Measurements from ENCODE around the gene ZNF620. TPM values are rescaled to one million over a fixed set of nuclear protein-coding genes. Genes with fewer than 3 reads are reported as not detected.
"Not testable (repeated sequence)": the region's sequence is repeated elsewhere in the genome, so short reads cannot be mapped to it uniquely, and the experiment has no call there.

The ZNF620 gene
- total RNA-seq, 1 experiment from 2014 or later, result 3.1 TPM

GRCh38 chr3:40532252-40532651, 26.4 kb downstream of the ZNF620 start:
- no peaks in the 10 kb centered on the region for H3K27me3 ChIP-seq (ENCODE audit: low read length)
- H3K9me3 ChIP-seq (ENCODE audit: low read length), result peaks cover 3% of the 10 kb centered on the region; the same call in 1 of the 2 replicates
- no peaks in the 10 kb centered on the region for H4K20me1 ChIP-seq (ENCODE audit: insufficient read depth, low read depth, low read length)
- DNase-seq, result no peak
- H3K4me1 ChIP-seq (ENCODE audit: low read length), result no peaks in the 10 kb centered on the region
- no peaks in the 10 kb centered on the region for H3K79me2 ChIP-seq (ENCODE audit: low read length)
- peaks cover 65% of the 10 kb centered on the region for H3K36me3 ChIP-seq (ENCODE audit: insufficient read depth, low read length)
- H2AFZ ChIP-seq (ENCODE audit: low read length), result no peak overlapping the region
- H3K4me2 ChIP-seq (ENCODE audit: low read depth, low read length, poor library complexity, severe bottlenecking), result no peak overlapping the region
- H3K9ac ChIP-seq (ENCODE audit: low read length), result no peak overlapping the region
- no peak overlapping the region for H3K27ac ChIP-seq (ENCODE audit: low read length)
- no peak overlapping the region for H3K4me3 ChIP-seq (ENCODE audit: low read length)
- no peaks in the 10 kb centered on the region for H3K9me2 ChIP-seq (replicated peaks; ENCODE audit: insufficient read depth, low read length)

DNA sequence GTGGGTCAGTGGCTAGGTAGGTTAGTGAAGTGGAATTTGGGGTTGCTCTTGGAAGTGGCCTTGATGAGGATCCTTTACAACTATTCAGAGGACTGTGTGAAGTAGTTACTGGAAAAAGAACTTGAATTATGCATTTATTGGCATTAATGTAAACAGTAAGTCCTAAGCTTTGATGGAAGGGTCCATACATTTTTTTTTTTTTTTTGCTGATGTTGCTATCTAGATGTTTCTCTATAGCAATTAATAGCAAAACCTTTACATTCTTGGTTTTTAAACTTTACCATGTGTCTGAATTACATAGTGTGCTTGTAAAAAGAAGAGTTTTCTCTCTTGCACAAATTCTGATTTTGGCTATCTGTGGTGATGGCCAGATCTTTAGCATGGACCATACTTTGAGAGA, 28.4 kb downstream of the ZNF620 start:
- Histone ChIP-seq H3K4me2 (ENCODE audit: low read depth, low read length, poor library complexity, severe bottlenecking) (no peak overlapping the region), H3K9me3 (ENCODE audit: low read length) (peaks cover 3% of the 10 kb centered on the region; the same call in 1 of the 2 replicates), H3K9ac (ENCODE audit: low read length) (no peak overlapping the region), H3K27me3 (ENCODE audit: low read length) (no peaks in the 10 kb centered on the region), H3K9me2 (replicated peaks; ENCODE audit: insufficient read depth, low read length) (no peaks in the 10 kb centered on the region), H2AFZ (ENCODE audit: low read length) (no peak overlapping the region), H3K4me1 (ENCODE audit: low read length) (no peaks in the 10 kb centered on the region), H4K20me1 (ENCODE audit: insufficient read depth, low read depth, low read length) (0 out of 2 replicates have a peak, but pooled peaks cover 3% of the 10 kb centered on the region), H3K79me2 (ENCODE audit: low read length) (no peaks in the 10 kb centered on the region), H3K36me3 (ENCODE audit: insufficient read depth, low read length) (peaks cover 55% of the 10 kb centered on the region), H3K27ac (ENCODE audit: low read length) (no peak overlapping the region), H3K4me3 (ENCODE audit: low read length) (no peak overlapping the region)
- DNase-seq, result no peak

DNA sequence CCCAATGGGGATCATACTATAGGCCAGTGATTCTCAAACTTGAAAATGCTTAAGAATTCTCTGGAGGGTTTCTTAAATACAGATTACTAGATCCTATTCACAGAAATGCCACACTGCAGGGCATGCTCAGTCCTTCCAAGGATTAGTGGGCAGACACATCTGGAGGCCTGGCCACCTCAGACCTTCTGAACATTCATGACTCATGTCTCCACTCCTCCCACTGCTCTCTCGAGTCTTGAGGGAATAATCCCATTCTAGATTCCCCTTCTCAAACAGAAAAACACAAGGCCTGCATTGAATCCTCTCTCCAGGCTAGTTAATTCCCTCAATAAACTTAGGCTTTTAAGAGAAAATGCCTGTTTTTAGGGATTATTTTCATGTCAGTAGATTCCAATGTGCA, 41.0 kb downstream of the ZNF620 start:
- no peaks in the 10 kb centered on the region for H3K79me2 ChIP-seq (ENCODE audit: low read length)
- no peak overlapping the region for H3K27ac ChIP-seq (ENCODE audit: low read length)
- H3K4me3 ChIP-seq (ENCODE audit: low read length), result no peak overlapping the region
- no peaks in the 10 kb centered on the region for H3K9me3 ChIP-seq (ENCODE audit: low read length)
- no peaks in the 10 kb centered on the region for H4K20me1 ChIP-seq (ENCODE audit: insufficient read depth, low read depth, low read length)
- H3K4me2 ChIP-seq (ENCODE audit: low read depth, low read length, poor library complexity, severe bottlenecking), result no peak overlapping the region
- H3K27me3 ChIP-seq (ENCODE audit: low read length), result no peaks in the 10 kb centered on the region
- no peaks in the 10 kb centered on the region for H3K4me1 ChIP-seq (ENCODE audit: low read length)
- no peak overlapping the region for H2AFZ ChIP-seq (ENCODE audit: low read length)
- H3K9ac ChIP-seq (ENCODE audit: low read length), result no peak overlapping the region
- DNase-seq, result no peak
- no peaks in the 10 kb centered on the region for H3K9me2 ChIP-seq (replicated peaks; ENCODE audit: insufficient read depth, low read length)
- H3K36me3 ChIP-seq (ENCODE audit: insufficient read depth, low read length), result no peaks in the 10 kb centered on the region

DNA sequence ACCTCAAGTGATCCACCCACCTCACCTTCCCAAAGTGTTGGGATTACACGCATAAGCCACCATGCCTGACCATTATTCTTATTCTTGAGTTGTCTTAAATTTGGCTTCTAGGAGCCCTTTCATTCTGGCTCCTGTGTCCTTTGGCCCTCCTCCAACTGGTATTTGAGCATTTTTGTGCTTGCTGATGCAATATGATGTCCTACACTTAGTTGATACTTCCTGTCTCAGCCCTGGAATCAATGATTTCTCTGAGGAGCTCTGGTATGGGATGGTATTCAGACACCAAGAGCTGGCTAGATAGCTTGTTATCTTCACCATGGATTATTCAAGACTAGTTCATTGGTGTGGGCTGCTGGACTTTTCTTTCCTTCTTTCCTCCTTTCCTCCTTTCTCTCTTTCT, 44.3 kb downstream of the ZNF620 start:
- Histone ChIP-seq H3K4me3 (ENCODE audit: low read length) (no peak overlapping the region), H3K9ac (ENCODE audit: low read length) (no peak overlapping the region), H3K9me2 (replicated peaks; ENCODE audit: insufficient read depth, low read length) (no peaks in the 10 kb centered on the region), H4K20me1 (ENCODE audit: insufficient read depth, low read depth, low read length) (no peaks in the 10 kb centered on the region), H3K27ac (ENCODE audit: low read length) (no peak overlapping the region), H3K4me2 (ENCODE audit: low read depth, low read length, poor library complexity, severe bottlenecking) (no peak overlapping the region), H2AFZ (ENCODE audit: low read length) (no peak overlapping the region), H3K4me1 (ENCODE audit: low read length) (no peaks in the 10 kb centered on the region), H3K27me3 (ENCODE audit: low read length) (no peaks in the 10 kb centered on the region), H3K36me3 (ENCODE audit: insufficient read depth, low read length) (no peaks in the 10 kb centered on the region), H3K79me2 (ENCODE audit: low read length) (no peaks in the 10 kb centered on the region), H3K9me3 (ENCODE audit: low read length) (no peaks in the 10 kb centered on the region)
- no peak for DNase-seq

DNA sequence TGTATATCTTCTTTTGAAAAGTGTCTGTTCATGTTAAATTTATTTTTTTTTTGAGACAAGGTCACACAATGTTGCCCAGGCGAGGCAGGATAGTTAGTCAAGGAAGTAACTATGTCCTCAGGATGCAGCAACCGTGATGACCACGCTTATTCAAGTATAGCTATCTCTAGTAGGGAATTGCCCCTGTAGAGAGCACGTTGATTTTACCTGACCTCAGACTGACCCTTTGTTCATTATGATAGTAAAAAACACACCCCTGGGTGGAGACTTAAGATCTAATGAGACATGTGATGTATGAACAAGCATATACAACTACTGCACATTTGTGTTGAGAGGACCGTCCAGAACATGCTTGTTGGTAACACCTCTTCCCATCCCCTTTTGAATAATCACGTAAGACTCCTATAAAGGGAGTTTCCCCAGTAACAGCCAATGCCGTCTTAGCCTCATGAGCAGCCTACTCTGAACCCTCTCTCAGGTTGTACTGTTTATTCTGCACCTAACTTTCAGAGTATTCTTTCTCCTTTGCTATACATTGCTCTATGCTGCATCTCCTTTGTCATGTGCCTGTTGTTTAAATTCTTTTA, 51.8 kb downstream of the ZNF620 start:
- Histone ChIP-seq H2AFZ (ENCODE audit: low read length) (no peak overlapping the region), H3K4me2 (ENCODE audit: low read depth, low read length, poor library complexity, severe bottlenecking) (no peak overlapping the region), H3K4me3 (ENCODE audit: low read length) (no peak overlapping the region), H3K36me3 (ENCODE audit: insufficient read depth, low read length) (no peaks in the 10 kb centered on the region), H3K9me3 (ENCODE audit: low read length) (no peaks in the 10 kb centered on the region), H3K4me1 (ENCODE audit: low read length) (0 out of 2 replicates have a peak, but pooled peaks cover 3% of the 10 kb centered on the region), H3K27me3 (ENCODE audit: low read length) (no peaks in the 10 kb centered on the region), H3K9ac (ENCODE audit: low read length) (no peak overlapping the region), H3K27ac (ENCODE audit: low read length) (no peak overlapping the region), H4K20me1 (ENCODE audit: insufficient read depth, low read depth, low read length) (no peaks in the 10 kb centered on the region), H3K9me2 (replicated peaks; ENCODE audit: insufficient read depth, low read length) (no peaks in the 10 kb centered on the region), H3K79me2 (ENCODE audit: low read length) (no peaks in the 10 kb centered on the region)
- DNase-seq, result no peak

DNA sequence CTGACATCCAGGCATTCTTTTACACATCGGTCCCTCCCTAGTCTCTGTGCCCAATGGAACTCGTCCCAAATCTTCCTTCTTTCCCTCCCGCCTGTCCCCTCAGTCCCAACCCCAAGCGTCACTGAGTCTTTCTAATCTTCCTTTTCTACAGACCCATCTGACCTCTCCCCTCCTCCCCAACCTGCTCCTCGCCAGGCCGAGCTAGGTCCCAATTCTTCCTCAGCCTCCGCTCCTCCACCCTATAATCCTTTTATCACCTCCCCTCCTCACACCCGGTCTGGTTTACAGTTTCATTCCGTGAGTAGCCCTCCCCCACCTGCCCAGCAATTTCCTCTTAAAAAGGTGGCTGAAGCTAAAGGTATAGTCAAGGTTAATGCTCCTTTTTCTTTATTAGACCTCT, 56.6 kb downstream of the ZNF620 start:
- H3K9ac ChIP-seq (ENCODE audit: low read length); H4K20me1 ChIP-seq (ENCODE audit: insufficient read depth, low read depth, low read length); H2AFZ ChIP-seq (ENCODE audit: low read length); DNase-seq; H3K4me3 ChIP-seq (ENCODE audit: low read length); H3K79me2 ChIP-seq (ENCODE audit: low read length); H3K27ac ChIP-seq (ENCODE audit: low read length); H3K4me2 ChIP-seq (ENCODE audit: low read depth, low read length, poor library complexity, severe bottlenecking); H3K4me1 ChIP-seq (ENCODE audit: low read length); H3K9me3 ChIP-seq (ENCODE audit: low read length); H3K36me3 ChIP-seq (ENCODE audit: insufficient read depth, low read length); H3K27me3 ChIP-seq (ENCODE audit: low read length); H3K9me2 ChIP-seq (replicated peaks; ENCODE audit: insufficient read depth, low read length): not testable (repeated sequence)

DNA sequence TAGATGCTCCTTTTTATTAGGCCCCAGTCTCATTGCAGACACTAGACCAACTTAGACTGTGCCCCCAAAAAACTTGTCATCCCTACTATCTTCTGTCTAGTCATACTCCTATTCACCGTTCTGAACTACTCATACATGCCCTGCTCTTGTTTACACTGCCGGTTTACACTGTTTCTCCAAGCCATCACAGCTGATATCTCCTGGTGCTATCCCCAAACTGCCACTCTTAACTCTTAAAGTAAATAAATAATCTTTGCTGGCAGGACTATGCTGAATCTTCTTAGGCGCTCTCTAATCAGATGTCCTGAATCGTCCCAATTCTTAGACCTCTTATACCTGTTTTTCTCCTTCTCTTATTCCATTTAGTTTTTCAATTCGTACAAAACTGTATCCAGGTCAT, 59.8 kb downstream of the ZNF620 start:
- H3K9ac ChIP-seq (ENCODE audit: low read length); H3K27me3 ChIP-seq (ENCODE audit: low read length); DNase-seq; H3K79me2 ChIP-seq (ENCODE audit: low read length); H3K4me2 ChIP-seq (ENCODE audit: low read depth, low read length, poor library complexity, severe bottlenecking); H3K9me3 ChIP-seq (ENCODE audit: low read length); H3K9me2 ChIP-seq (replicated peaks; ENCODE audit: insufficient read depth, low read length); H2AFZ ChIP-seq (ENCODE audit: low read length); H3K4me1 ChIP-seq (ENCODE audit: low read length); H3K36me3 ChIP-seq (ENCODE audit: insufficient read depth, low read length); H3K27ac ChIP-seq (ENCODE audit: low read length); H3K4me3 ChIP-seq (ENCODE audit: low read length); H4K20me1 ChIP-seq (ENCODE audit: insufficient read depth, low read depth, low read length): not testable (repeated sequence)

DNA sequence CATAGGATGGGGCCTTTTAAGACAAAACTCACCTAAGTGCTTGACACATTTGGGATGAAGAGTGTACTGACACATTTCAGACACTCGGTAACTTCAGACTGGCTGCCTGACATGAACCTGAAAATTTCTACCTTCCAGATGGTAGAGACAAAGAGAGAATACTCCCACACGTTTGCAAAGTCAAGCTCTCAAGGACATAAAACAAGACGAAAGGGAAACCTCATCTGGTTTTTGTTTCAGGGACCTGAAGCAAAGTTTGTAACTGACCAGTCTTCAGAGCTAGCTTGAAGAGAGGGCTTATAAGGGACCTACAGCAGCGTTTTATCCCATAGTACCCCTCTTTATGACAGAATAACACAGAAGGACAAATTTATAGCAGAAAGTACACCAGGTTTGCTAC, 60.9 kb downstream of the ZNF620 start:
- Histone ChIP-seq H3K4me3 (ENCODE audit: low read length) (no peak overlapping the region), H3K9me2 (replicated peaks; ENCODE audit: insufficient read depth, low read length) (no peaks in the 10 kb centered on the region), H3K27ac (ENCODE audit: low read length) (no peak overlapping the region), H3K4me1 (ENCODE audit: low read length) (no peaks in the 10 kb centered on the region), H3K79me2 (ENCODE audit: low read length) (no peaks in the 10 kb centered on the region), H4K20me1 (ENCODE audit: insufficient read depth, low read depth, low read length) (no peaks in the 10 kb centered on the region), H3K36me3 (ENCODE audit: insufficient read depth, low read length) (no peaks in the 10 kb centered on the region), H3K4me2 (ENCODE audit: low read depth, low read length, poor library complexity, severe bottlenecking) (no peak overlapping the region), H3K27me3 (ENCODE audit: low read length) (no peaks in the 10 kb centered on the region), H2AFZ (ENCODE audit: low read length) (no peak overlapping the region), H3K9ac (ENCODE audit: low read length) (no peak overlapping the region), H3K9me3 (ENCODE audit: low read length) (no peaks in the 10 kb centered on the region)
- no peak for DNase-seq
